Duodenal mucosa (tissue), 2 donors: ENCODE results near the gene GCDH.
"Not testable (repeated sequence)": the region's sequence is repeated elsewhere in the genome, so short reads cannot be mapped to it uniquely, and the experiment has no call there.

Source experiments
- H3K27ac ChIP-seq: one replicate; pipeline ENCODE4 v1.7.0; 2013; ENCODE audit warnings: low read depth, low read length
- H3K27me3 ChIP-seq, 2 donors: one replicate each; pipeline ENCODE4 v1.7.0; 2013; ENCODE audit warnings: low read length in 2 of 2, control low read depth in 1 of 2; ENCODE audit not compliant: insufficient read depth in 2 of 2, control insufficient read depth in 1 of 2
- H3K36me3 ChIP-seq, 2 donors: one replicate each; pipeline ENCODE4 v1.7.0; 2013; ENCODE audit warnings: low read length in 2 of 2, control low read depth in 1 of 2; ENCODE audit not compliant: insufficient read depth in 2 of 2, control insufficient read depth in 1 of 2
- H3K4me1 ChIP-seq, 2 donors: one replicate each; pipeline ENCODE4 v1.7.0; 2013; ENCODE audit warnings: low read length in 2 of 2, control low read depth in 1 of 2; ENCODE audit not compliant: insufficient read depth in 2 of 2, control insufficient read depth in 1 of 2
- H3K4me3 ChIP-seq, 2 donors: one replicate each; pipeline ENCODE4 v1.7.0; 2013; ENCODE audit warnings: low read length in 2 of 2, low read depth in 1 of 2
- H3K9ac ChIP-seq, 2 donors: one replicate each; pipeline ENCODE4 v1.7.0; 2013; ENCODE audit warnings: low read length in 2 of 2, low read depth in 1 of 2
- H3K9me3 ChIP-seq, 2 donors: one replicate each; pipeline ENCODE4 v1.7.0; 2013; ENCODE audit warnings: low read length in 2 of 2, control low read depth in 1 of 2; ENCODE audit not compliant: control insufficient read depth in 1 of 2

Gene GCDH

DNA sequence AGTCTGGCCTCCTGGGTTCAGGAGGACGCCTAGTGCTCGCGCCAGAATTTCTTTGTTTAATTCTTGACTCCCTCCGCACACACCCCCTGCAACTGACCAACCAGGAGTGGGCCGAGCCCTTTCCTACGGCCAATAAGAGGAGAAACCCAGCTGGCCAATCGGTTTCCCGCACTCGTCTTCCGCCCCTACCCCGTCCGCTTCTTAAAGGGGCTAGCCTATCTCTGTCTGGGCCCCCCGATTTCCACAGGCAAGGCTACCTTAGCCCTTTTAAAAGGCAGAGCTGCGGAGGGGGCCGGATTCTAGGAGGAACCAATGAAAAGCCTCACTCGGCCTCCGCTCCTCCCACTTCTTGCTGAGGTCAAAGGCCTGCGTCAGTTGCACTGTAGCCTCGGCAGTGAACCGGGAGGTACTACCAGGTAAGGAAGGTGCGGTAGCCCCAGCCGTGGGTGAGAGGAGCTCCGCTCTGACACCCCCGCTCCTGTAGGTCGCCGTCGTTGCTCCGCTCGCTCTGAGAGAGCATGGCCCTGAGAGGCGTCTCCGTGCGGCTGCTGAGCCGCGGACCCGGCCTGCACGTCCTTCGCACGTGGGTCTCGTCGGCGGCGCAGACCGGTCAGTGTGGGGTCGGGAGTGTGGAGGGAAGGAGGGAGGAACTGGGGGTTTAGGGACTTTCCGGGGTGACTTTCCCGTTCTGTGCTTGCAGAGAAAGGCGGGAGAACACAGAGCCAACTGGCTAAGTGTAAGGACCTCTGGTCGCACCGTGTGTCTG is at the start of gene GCDH:
Gene GCDH (plus strand): TSS at position 374 of the 766 bp plus-strand sequence. CDS start 145 bp downstream, at position 519.
- Histone ChIP-seq H3K4me3 (peak within 1 kb of the TSS; percentile 99), H3K9ac (peak within 1 kb of the TSS; percentile 86 to 87), H3K27me3 (no peaks in the 10 kb centered on the region), H3K4me1 (peaks cover 12 to 14% of the 10 kb centered on the region in 2 donors), H3K9me3 (no peaks in the 10 kb centered on the region), H3K27ac (peak within 1 kb of the TSS; percentile 32), H3K36me3 (peaks cover 2 to 17% of the 10 kb centered on the region in 2 donors)

- no peak overlapping the region for H3K4me3 ChIP-seq
- H3K36me3 ChIP-seq: no peaks in the 10 kb centered on the region
- H3K9me3 ChIP-seq: no peaks in the 10 kb centered on the region
- no peak overlapping the region for H3K9ac ChIP-seq
- H3K27me3 ChIP-seq: peaks cover 55 to 65% of the 10 kb centered on the region in 2 donors
- H3K4me1 ChIP-seq: peaks cover 11 to 14% of the 10 kb centered on the region in 2 donors
- H3K27ac ChIP-seq: no peak overlapping the region
Observed at GRCh38 chr19:12842511-12842910, 48.4 kb upstream of the GCDH start.

- Histone ChIP-seq H3K4me3 (no peak overlapping the region), H3K36me3 (no peaks in the 10 kb centered on the region), H3K9ac (no peak overlapping the region), H3K4me1 (peaks cover 11 to 19% of the 10 kb centered on the region in 2 donors), H3K27ac (no peak overlapping the region), H3K9me3 (no peaks in the 10 kb centered on the region), H3K27me3 (peaks cover 48 to 59% of the 10 kb centered on the region in 2 donors)
Observed at GRCh38 chr19:12843328-12843727, 47.6 kb upstream of the GCDH start.

DNA sequence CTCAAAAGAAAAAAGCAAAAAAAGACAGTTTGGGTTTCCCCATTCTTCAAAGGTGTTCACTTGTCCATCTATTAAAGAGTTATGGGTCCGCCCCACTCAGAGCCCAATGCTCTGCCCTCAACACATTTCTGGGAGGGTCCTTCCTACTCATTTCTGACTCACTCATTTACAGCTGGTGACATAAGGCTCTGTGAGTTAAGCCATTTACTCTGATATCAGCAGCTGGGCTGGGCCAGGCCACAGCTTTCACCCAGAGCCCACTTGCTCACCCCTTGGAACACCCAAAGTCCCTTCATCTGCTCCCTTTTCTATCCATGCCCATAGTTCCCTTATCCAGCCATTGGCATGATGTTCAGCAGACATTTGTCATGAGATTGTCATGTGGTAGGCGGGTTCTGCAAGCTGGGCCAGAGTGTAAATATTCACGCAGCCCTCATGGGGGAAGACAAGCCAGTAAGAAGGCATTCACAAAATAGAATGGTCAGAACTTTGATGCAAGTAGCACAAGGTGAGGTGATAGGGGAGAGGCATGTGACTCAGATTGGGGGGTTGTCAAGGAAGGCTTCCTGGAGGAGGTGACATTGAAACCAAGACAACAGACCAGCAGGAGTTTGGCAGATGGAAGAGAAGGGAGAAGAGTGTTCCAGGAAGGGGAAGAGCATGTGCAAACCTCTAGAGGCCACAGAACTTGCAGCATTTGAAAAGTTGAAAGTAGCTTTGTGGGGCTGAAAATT is 46.8 kb upstream of the GCDH start:
- peaks cover 43 to 53% of the 10 kb centered on the region in 2 donors for H3K27me3 ChIP-seq
- no peaks in the 10 kb centered on the region for H3K9me3 ChIP-seq
- no peaks in the 10 kb centered on the region for H3K36me3 ChIP-seq
- H3K27ac ChIP-seq: no peak overlapping the region
- peaks cover 11 to 14% of the 10 kb centered on the region in 2 donors for H3K4me1 ChIP-seq
- no peak overlapping the region for H3K9ac ChIP-seq
- no peak overlapping the region for H3K4me3 ChIP-seq

GRCh38 chr19:12846613-12847012 is 44.3 kb upstream of the GCDH start:
- H3K27me3 ChIP-seq: peaks cover 20 to 29% of the 10 kb centered on the region in 2 donors
- H3K36me3 ChIP-seq, H3K4me3 ChIP-seq, H3K9ac ChIP-seq, H3K9me3 ChIP-seq, H3K4me1 ChIP-seq, H3K27ac ChIP-seq: not testable (repeated sequence)

GRCh38 chr19:12847159-12848139 is 43.5 kb upstream of the GCDH start:
- Histone ChIP-seq H3K27me3 (peaks cover 13 to 22% of the 10 kb centered on the region in 2 donors), H3K4me1 (peaks cover 3 to 9% of the 10 kb centered on the region in 2 donors), H3K9ac (peak overlapping the region; percentile 20 to 60), H3K4me3 (peak overlapping the region in 1 of 2 donors; percentile 54), H3K27ac (no peak overlapping the region), H3K9me3 (no peaks in the 10 kb centered on the region), H3K36me3 (no peaks in the 10 kb centered on the region)

DNA sequence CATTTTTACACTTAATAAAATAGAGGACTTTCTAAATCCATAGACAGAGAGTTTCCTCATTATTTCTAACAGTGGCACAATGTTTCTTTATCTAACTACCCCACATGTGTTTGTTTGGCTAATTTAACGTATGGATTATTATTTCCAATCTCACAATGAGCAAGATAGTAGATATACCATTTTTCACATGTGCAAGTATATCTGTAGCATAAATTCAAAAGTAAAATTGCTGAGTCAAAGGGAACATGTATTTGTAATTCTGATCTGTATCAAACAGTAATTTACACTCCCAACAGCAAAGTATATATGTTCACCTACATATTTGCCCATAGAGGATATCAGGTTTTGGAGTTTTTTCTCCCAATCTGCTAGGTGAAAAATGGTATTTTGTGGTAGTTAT is 34.3 kb upstream of the GCDH start:
- H3K4me3 ChIP-seq: no peak overlapping the region
- H3K36me3 ChIP-seq: no peaks in the 10 kb centered on the region
- no peaks in the 10 kb centered on the region for H3K9me3 ChIP-seq
- H3K27ac ChIP-seq: no peak overlapping the region
- H3K4me1 ChIP-seq: no peaks in the 10 kb centered on the region
- H3K9ac ChIP-seq: no peak overlapping the region
- no peaks in the 10 kb centered on the region for H3K27me3 ChIP-seq

DNA sequence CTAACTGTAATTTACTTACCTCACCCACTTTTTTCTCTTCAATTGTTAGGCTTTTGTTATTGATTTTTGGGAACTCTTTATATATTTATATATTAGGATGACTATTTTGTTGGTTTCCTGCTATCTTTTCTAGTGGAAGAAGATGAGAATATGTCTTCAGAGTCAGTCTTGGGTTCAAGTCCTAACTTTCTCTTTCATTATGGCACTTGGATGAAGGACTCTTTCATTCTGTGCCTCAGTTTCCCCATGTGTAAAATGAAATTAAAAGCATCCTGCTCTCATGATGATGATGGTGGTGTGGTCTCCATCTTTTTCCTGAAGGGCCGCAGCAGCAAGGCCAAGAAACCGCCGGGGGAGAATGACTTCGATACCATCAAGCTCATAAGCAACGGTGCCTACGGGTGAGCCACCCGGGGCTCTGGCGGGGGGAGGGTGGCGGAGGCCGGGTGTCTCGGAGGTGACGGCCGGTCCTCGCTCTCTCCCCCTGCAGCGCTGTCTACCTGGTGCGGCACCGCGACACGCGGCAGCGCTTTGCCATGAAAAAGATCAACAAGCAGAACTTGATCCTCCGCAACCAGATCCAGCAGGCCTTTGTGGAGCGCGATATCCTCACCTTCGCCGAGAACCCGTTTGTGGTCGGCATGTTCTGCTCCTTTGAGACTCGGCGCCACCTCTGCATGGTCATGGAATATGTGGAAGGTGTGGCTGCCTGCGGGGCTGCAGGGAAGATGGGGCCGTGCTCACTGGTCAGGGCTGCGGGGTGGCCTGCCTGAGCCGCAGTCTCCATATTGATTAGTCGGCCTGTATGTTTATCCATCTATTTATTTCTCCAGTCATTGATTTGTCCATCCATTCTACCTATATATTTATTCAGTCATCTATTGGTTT is 32.7 kb upstream of the GCDH start:
- Histone ChIP-seq H3K27ac (no peak overlapping the region), H3K4me3 (no peak overlapping the region), H3K36me3 (no peaks in the 10 kb centered on the region), H3K9me3 (no peaks in the 10 kb centered on the region), H3K4me1 (no peaks in the 10 kb centered on the region), H3K27me3 (no peaks in the 10 kb centered on the region), H3K9ac (no peak overlapping the region)

GRCh38 chr19:12859546-12859945 is 31.4 kb upstream of the GCDH start:
- no peaks in the 10 kb centered on the region for H3K9me3 ChIP-seq
- no peaks in the 10 kb centered on the region for H3K27me3 ChIP-seq
- no peaks in the 10 kb centered on the region for H3K4me1 ChIP-seq
- no peak overlapping the region for H3K27ac ChIP-seq
- H3K4me3 ChIP-seq: no peak overlapping the region
- H3K36me3 ChIP-seq: no peaks in the 10 kb centered on the region
- H3K9ac ChIP-seq: no peak overlapping the region
